Measurements from ENCODE around the gene SH2B3. TPM values are rescaled to one million over a fixed set of nuclear protein-coding genes. Genes with fewer than 3 reads are reported as not detected.
A peak's percentile ranks its signal among the peaks of the same experiment; 100 is the strongest.

Gene SH2B3
- total and polyA plus RNA-seq, 2 experiments from 2014 or later, result 8.1 to 59.3 TPM

- no peaks in the 10 kb centered on the region for H3K9me2 ChIP-seq (ENCODE audit: insufficient read depth)
- H3K36me3 Mint-ChIP-seq (ENCODE audit: low read depth), result peaks cover 58% of the 10 kb centered on the region
- H3K27me3 Mint-ChIP-seq (ENCODE audit: insufficient read depth, low read depth, poor library complexity), result peaks cover 7% of the 10 kb centered on the region
- peaks cover 40% of the 10 kb centered on the region for H3K4me1 Mint-ChIP-seq
- ATAC-seq (peak; percentile 6; the same call in 2 of the 3 replicates), DNase-seq (ENCODE audit: low spot score) (no peak)
- peaks cover 5% of the 10 kb centered on the region for H3F3A ChIP-seq (replicated peaks; ENCODE audit: low read depth)
- H3K4me3 Mint-ChIP-seq, result no peak overlapping the region
- peaks cover 17% of the 10 kb centered on the region for H3K4me1 ChIP-seq (ENCODE audit: insufficient read depth)
- peaks cover 91% of the 10 kb centered on the region for H3K79me2 ChIP-seq (replicated peaks; ENCODE audit: insufficient read depth)
- H3K4me2 ChIP-seq, result no peak overlapping the region
- H3K9me3 Mint-ChIP-seq, result no peaks in the 10 kb centered on the region
- no peak overlapping the region for H2AFZ ChIP-seq
- H3K27ac ChIP-seq (ENCODE audit: low read depth), result no peak overlapping the region
- TF ChIP-seq EZH2phosphoT487 (IDR thresholded peaks at IDR 0.05; ENCODE audit: unreplicated experiment), result no peak
- TF ChIP-seq, protein P1, sequence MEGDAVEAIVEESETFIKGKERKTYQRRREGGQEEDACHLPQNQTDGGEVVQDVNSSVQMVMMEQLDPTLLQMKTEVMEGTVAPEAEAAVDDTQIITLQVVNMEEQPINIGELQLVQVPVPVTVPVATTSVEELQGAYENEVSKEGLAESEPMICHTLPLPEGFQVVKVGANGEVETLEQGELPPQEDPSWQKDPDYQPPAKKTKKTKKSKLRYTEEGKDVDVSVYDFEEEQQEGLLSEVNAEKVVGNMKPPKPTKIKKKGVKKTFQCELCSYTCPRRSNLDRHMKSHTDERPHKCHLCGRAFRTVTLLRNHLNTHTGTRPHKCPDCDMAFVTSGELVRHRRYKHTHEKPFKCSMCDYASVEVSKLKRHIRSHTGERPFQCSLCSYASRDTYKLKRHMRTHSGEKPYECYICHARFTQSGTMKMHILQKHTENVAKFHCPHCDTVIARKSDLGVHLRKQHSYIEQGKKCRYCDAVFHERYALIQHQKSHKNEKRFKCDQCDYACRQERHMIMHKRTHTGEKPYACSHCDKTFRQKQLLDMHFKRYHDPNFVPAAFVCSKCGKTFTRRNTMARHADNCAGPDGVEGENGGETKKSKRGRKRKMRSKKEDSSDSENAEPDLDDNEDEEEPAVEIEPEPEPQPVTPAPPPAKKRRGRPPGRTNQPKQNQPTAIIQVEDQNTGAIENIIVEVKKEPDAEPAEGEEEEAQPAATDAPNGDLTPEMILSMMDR (conservative IDR thresholded peaks at IDR 0.05; ENCODE audit: low read depth in 2 of 2), result no peak
- TF ChIP-seq, protein P2, sequence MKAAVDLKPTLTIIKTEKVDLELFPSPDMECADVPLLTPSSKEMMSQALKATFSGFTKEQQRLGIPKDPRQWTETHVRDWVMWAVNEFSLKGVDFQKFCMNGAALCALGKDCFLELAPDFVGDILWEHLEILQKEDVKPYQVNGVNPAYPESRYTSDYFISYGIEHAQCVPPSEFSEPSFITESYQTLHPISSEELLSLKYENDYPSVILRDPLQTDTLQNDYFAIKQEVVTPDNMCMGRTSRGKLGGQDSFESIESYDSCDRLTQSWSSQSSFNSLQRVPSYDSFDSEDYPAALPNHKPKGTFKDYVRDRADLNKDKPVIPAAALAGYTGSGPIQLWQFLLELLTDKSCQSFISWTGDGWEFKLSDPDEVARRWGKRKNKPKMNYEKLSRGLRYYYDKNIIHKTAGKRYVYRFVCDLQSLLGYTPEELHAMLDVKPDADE (IDR thresholded peaks at IDR 0.05), result no peak
- no peak for TF ChIP-seq STAT1 (IDR thresholded peaks at IDR 0.05; ENCODE audit: unreplicated experiment)
- TF ChIP-seq ZNF331 (CRISPR knock-in tag; IDR thresholded peaks at IDR 0.05; ENCODE audit: low read depth), result no peak
- TF ChIP-seq NANOG (IDR thresholded peaks at IDR 0.05; ENCODE audit: borderline replicate concordance), result no peak
- no peak for TF ChIP-seq EZH2 (IDR thresholded peaks at IDR 0.05; ENCODE audit: low read depth, unreplicated experiment)
- TF ChIP-seq JUNB (IDR thresholded peaks at IDR 0.05; ENCODE audit: unreplicated experiment), result no peak
- TF ChIP-seq, protein P3, sequence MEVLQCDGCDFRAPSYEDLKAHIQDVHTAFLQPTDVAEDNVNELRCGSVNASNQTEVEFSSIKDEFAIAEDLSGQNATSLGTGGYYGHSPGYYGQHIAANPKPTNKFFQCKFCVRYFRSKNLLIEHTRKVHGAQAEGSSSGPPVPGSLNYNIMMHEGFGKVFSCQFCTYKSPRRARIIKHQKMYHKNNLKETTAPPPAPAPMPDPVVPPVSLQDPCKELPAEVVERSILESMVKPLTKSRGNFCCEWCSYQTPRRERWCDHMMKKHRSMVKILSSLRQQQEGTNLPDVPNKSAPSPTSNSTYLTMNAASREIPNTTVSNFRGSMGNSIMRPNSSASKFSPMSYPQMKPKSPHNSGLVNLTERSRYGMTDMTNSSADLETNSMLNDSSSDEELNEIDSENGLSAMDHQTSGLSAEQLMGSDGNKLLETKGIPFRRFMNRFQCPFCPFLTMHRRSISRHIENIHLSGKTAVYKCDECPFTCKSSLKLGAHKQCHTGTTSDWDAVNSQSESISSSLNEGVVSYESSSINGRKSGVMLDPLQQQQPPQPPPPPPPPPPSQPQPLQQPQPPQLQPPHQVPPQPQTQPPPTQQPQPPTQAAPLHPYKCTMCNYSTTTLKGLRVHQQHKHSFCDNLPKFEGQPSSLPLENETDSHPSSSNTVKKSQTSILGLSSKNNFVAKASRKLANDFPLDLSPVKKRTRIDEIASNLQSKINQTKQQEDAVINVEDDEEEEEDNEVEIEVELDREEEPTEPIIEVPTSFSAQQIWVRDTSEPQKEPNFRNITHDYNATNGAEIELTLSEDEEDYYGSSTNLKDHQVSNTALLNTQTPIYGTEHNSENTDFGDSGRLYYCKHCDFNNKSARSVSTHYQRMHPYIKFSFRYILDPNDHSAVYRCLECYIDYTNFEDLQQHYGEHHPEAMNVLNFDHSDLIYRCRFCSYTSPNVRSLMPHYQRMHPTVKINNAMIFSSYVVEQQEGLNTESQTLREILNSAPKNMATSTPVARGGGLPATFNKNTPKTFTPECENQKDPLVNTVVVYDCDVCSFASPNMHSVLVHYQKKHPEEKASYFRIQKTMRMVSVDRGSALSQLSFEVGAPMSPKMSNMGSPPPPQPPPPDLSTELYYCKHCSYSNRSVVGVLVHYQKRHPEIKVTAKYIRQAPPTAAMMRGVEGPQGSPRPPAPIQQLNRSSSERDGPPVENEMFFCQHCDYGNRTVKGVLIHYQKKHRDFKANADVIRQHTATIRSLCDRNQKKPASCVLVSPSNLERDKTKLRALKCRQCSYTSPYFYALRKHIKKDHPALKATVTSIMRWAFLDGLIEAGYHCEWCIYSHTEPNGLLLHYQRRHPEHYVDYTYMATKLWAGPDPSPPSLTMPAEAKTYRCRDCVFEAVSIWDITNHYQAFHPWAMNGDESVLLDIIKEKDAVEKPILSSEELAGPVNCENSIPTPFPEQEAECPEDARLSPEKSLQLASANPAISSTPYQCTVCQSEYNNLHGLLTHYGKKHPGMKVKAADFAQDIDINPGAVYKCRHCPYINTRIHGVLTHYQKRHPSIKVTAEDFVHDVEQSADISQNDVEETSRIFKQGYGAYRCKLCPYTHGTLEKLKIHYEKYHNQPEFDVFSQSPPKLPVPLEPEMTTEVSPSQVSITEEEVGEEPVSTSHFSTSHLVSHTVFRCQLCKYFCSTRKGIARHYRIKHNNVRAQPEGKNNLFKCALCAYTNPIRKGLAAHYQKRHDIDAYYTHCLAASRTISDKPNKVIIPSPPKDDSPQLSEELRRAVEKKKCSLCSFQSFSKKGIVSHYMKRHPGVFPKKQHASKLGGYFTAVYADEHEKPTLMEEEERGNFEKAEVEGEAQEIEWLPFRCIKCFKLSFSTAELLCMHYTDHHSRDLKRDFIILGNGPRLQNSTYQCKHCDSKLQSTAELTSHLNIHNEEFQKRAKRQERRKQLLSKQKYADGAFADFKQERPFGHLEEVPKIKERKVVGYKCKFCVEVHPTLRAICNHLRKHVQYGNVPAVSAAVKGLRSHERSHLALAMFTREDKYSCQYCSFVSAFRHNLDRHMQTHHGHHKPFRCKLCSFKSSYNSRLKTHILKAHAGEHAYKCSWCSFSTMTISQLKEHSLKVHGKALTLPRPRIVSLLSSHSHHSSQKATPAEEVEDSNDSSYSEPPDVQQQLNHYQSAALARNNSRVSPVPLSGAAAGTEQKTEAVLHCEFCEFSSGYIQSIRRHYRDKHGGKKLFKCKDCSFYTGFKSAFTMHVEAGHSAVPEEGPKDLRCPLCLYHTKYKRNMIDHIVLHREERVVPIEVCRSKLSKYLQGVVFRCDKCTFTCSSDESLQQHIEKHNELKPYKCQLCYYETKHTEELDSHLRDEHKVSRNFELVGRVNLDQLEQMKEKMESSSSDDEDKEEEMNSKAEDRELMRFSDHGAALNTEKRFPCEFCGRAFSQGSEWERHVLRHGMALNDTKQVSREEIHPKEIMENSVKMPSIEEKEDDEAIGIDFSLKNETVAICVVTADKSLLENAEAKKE (CRISPR knock-in tag; IDR thresholded peaks at IDR 0.05), result no peak
- TF ChIP-seq REST (IDR thresholded peaks at IDR 0.05; ENCODE audit: unreplicated experiment), result no peak
- TF ChIP-seq POLR2AphosphoS5 (IDR thresholded peaks at IDR 0.05; ENCODE audit: low read depth), result no peak
- TF ChIP-seq CREB1 (CRISPR knock-in tag; IDR thresholded peaks at IDR 0.05; ENCODE audit: low read depth), result no peak
- no peak for TF ChIP-seq ZNF114 (CRISPR knock-in tag; IDR thresholded peaks at IDR 0.05)
- no peaks in the 10 kb centered on the region for H3K27me3 ChIP-seq (ENCODE audit: insufficient read depth)
- peaks cover 29% of the 10 kb centered on the region for H4K20me1 ChIP-seq (replicated peaks; ENCODE audit: insufficient read depth)
- peaks cover 14% of the 10 kb centered on the region for H3K36me3 ChIP-seq (ENCODE audit: insufficient read depth)
- no peak overlapping the region for H3K27ac Mint-ChIP-seq
- no peak overlapping the region for H3K4me3 ChIP-seq
These were observed 12.8 kb downstream of the SH2B3 start for GRCh38 chr12:111418594-111418880.

Data from GM23338 (cell line).